Cardiac muscle cell (in vitro differentiated cells and primary cell): ENCODE data around the gene TP63. TPM values are rescaled to one million over a fixed set of nuclear protein-coding genes. Genes with fewer than 3 reads are reported as not detected.

Experiments
- DNase-seq, 2 donors: peaks; one replicate each; pipeline versions ENCODE4 v3.0.0 to v3.0.0-alpha.2; 2010 to 2017; ENCODE audit warnings: low read depth in 1 of 2, low spot score in 1 of 2
- H3K27ac ChIP-seq: fragments of 200-600 bp; sonication (generic); 2 replicates; pipeline ENCODE4 v1.5.1; 2016
- H3K27me3 ChIP-seq: fragments of 200-600 bp; sonication (generic); 2 replicates; pipeline ENCODE4 v1.6.0; 2016; ENCODE audit warnings: control low read depth
- H3K36me3 ChIP-seq: fragments of 200-600 bp; sonication (generic); 2 replicates; pipeline ENCODE4 v1.5.1; 2016; ENCODE audit warnings: control low read depth
- H3K4me1 ChIP-seq: fragments of 200-600 bp; sonication (generic); 2 replicates; pipeline ENCODE4 v1.8.1; 2017; ENCODE audit warnings: low read depth, mild to moderate bottlenecking, mixed run types
- H3K4me3 ChIP-seq: fragments of 200-600 bp; sonication (generic); 2 replicates; pipeline ENCODE4 v1.5.1; 2016; ENCODE audit warnings: mild to moderate bottlenecking
- H3K9me3 ChIP-seq: fragments of 200-600 bp; sonication (generic); 2 replicates; pipeline ENCODE4 v1.5.1; 2017; ENCODE audit warnings: low read depth, mild to moderate bottlenecking, control low read depth
- polyA plus RNA-seq: library from polyadenylated mRNA; unstranded; fragments of >200 nt; fragmentation: Nextera tagmentation; extraction: Ambion mirVana; gene quantifications from 2 replicates; pipeline ENCODE4 v1.2.1, GENCODE V29; 2016
- total RNA-seq: library from RNA; depleted of rRNA; stranded (reverse); fragments of >200 nt; gene quantifications from 2 replicates; pipeline ENCODE4 v1.2.3, GENCODE V29; 2016
- TF ChIP-seq, protein P1 (sequence below): IDR thresholded peaks from 2 replicates; pipeline ENCODE4 v1.5.1; 2012; ENCODE audit warnings: low read depth, mild to moderate bottlenecking, low read length

The TP63 gene
- total and polyA plus RNA-seq, 2 experiments from 2014 or later: not detected

DNA sequence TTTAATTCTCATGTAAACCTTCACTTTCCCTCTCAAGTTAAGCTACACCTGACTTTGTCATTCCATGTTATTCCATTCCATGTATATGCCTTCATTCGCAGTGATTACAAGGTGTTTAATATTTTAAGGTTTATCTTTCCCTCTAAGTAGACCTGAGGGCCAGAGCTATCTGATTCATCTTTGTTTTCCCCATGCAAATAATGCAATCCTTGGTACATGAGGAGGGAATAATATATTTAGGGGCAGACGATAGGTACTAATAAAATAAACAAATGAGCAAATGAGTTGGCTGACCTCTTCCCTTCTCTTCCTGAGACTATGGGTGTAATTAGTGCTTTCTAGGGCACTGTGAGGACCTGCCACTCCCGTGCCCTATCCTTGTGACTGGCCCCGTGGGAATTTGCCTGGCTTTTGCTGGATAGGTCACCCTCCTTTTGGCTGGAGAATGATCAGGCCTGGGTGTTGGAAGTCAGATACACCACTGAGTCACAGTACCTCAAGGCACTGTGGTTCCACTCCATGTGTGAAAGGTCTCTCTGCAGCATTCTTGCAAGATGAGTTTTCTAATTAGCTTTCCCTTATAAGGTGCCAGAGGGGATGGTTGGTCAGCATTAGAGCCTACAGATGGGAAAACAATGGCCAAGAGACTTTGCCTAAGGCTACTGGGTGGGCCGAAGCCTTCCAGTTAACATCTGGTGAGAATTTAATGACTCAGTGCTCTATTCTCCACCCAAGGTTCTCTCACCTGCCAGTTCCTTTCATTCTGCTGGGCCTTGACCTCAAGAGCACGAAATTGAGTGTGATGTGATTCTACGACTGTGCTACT is 306.3 kb downstream of the TP63 start:
- Histone ChIP-seq H3K27me3 (no peaks in the 10 kb centered on the region), H3K4me3 (no peak overlapping the region), H3K4me1 (no peaks in the 10 kb centered on the region), H3K36me3 (no peaks in the 10 kb centered on the region), H3K9me3 (no peaks in the 10 kb centered on the region), H3K27ac (no peak overlapping the region)
- TF ChIP-seq, protein P1, sequence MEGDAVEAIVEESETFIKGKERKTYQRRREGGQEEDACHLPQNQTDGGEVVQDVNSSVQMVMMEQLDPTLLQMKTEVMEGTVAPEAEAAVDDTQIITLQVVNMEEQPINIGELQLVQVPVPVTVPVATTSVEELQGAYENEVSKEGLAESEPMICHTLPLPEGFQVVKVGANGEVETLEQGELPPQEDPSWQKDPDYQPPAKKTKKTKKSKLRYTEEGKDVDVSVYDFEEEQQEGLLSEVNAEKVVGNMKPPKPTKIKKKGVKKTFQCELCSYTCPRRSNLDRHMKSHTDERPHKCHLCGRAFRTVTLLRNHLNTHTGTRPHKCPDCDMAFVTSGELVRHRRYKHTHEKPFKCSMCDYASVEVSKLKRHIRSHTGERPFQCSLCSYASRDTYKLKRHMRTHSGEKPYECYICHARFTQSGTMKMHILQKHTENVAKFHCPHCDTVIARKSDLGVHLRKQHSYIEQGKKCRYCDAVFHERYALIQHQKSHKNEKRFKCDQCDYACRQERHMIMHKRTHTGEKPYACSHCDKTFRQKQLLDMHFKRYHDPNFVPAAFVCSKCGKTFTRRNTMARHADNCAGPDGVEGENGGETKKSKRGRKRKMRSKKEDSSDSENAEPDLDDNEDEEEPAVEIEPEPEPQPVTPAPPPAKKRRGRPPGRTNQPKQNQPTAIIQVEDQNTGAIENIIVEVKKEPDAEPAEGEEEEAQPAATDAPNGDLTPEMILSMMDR: no peak
- peak in 1 of 2 donors; percentile 71 for DNase-seq

- Histone ChIP-seq H3K9me3 (no peaks in the 10 kb centered on the region), H3K36me3 (no peaks in the 10 kb centered on the region), H3K27ac (no peak overlapping the region), H3K4me1 (no peaks in the 10 kb centered on the region), H3K4me3 (no peak overlapping the region), H3K27me3 (no peaks in the 10 kb centered on the region)
- no peak for DNase-seq
- TF ChIP-seq, protein P1: no peak
These were observed 309.9 kb downstream of the TP63 start for GRCh38 chr3:189941125-189941524.

GRCh38 chr3:189941679-189942078 is 310.5 kb downstream of the TP63 start:
- TF ChIP-seq, protein P1: no peak
- H3K9me3 ChIP-seq: no peaks in the 10 kb centered on the region
- H3K36me3 ChIP-seq: no peaks in the 10 kb centered on the region
- H3K4me3 ChIP-seq: no peak overlapping the region
- peak in 1 of 2 donors; percentile 31 for DNase-seq
- no peak overlapping the region for H3K27ac ChIP-seq
- no peaks in the 10 kb centered on the region for H3K27me3 ChIP-seq
- H3K4me1 ChIP-seq: no peaks in the 10 kb centered on the region

GRCh38 chr3:189942948-189943347 is 311.8 kb downstream of the TP63 start:
- no peak overlapping the region for H3K27ac ChIP-seq
- H3K27me3 ChIP-seq: no peaks in the 10 kb centered on the region
- no peaks in the 10 kb centered on the region for H3K4me1 ChIP-seq
- DNase-seq: no peak
- H3K9me3 ChIP-seq: no peaks in the 10 kb centered on the region
- TF ChIP-seq, protein P1: no peak
- H3K36me3 ChIP-seq: no peaks in the 10 kb centered on the region
- H3K4me3 ChIP-seq: no peak overlapping the region

GRCh38 chr3:189944285-189945145 is 313.3 kb downstream of the TP63 start:
- Histone ChIP-seq H3K27ac (no peak overlapping the region), H3K36me3 (no peaks in the 10 kb centered on the region), H3K4me3 (no peak overlapping the region), H3K9me3 (no peaks in the 10 kb centered on the region), H3K27me3 (no peaks in the 10 kb centered on the region), H3K4me1 (no peaks in the 10 kb centered on the region)
- TF ChIP-seq, protein P1: no peak
- DNase-seq: no peak
